Brain pericyte (primary cell): ENCODE data around the gene MAGI1.
A peak's percentile ranks its signal among the peaks of the same experiment; 100 is the strongest.

Experiments
- DNase-seq: peaks from one replicate; pipeline ENCODE4 v3.0.0-alpha.2; 2012; ENCODE audit warnings: low read depth, low spot score

MAGI1 gene

DNA sequence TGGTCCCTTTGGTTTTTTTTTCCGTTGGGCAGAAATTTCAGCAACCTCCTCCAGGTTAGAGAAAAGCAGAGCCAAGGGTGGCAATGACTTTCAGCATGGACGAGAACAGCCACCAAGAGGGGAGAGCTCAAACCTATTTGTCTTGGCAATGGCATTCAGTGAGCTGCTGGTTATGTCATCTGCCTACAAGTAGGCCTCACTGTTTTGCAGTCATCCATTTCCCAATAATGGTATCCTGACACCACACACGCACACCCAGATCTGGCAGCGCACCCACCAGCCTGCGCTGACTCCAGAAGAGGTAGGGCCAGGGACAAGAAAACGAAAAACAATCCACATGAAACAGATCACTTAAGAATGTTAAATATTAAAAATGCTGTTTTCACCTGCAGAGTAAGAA, 92.3 kb downstream of the MAGI1 start:
- no peak for DNase-seq

GRCh38 chr3:65945953-65946352, 92.8 kb downstream of the MAGI1 start:
- no peak for DNase-seq

GRCh38 chr3:65945480-65945879, 93.2 kb downstream of the MAGI1 start:
- no peak for DNase-seq

DNA sequence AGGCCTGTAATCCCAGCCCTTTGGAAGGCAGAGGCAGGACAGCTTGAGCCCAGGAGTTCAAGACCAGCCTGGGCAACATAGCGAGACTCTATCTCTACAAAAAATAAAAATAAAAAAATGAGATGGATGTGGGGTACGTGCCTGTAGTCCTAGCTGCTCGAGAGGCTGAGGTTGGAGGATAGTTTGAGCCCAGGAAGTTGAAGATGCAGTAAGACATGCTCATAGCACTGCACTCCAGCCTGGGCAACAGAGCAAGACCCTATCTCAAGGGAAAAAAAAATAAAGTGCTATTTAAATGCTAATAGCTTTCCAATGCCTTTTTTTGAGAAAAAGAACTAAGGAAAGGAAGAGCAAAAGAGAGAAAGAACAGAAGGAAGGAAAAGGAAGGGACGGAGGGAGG, 94.5 kb downstream of the MAGI1 start:
- no peak for DNase-seq

GRCh38 chr3:65939801-65940246, 98.9 kb downstream of the MAGI1 start:
- DNase-seq: no peak

DNA sequence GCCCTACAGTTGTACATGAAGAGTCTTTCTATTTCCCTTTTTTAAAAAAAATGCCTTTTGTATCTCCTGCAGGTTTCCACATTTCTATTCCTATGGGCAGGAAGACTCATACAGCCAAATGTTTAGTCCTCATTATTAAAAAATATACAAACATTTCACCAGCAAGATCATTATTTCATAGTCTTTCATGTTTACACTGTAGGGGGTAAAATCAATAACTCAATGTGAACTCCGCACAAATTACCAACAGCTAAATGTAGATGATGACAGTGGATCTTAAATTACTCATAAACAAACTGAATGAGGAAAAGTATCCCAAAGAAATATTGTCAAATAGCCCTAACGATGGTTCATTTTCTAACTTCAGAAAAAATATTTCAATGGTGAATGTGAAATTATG, 99.5 kb downstream of the MAGI1 start:
- no peak for DNase-seq

DNA sequence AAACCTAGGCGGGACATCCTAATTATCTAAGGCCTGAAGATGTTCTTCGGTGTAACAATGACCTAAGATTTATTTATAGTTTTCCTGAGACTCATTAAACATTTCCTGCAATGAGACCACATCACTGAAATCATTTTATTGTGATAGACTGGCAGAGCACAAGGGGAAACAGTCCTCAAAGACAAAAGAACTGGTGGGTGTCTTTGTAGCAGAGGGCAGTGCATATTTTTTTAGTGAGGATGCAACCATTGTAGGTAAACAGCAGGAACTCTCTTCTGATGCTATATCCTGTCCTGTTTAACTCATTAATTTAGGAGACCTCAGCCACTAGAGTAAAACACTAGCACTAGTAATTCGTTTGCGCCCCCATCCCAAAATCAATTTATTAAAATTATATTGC, 100.0 kb downstream of the MAGI1 start:
- no peak for DNase-seq

DNA sequence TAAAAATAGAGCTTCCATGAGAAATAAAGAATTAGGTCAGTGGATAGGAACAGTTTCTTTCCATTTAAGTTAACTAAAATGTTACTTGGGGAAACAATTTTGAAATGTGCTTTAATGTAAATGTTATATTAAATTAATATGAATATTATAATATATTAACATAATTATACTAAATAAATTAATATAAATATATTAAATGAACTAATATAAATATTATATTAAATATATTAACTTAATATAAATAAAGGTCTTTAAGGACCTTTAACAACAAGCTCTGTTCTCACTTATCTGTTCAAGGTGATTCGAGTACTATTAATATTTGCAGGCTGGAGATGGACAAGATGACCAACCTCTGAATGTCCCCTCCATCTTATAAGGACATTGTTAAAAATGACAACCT, 100.6 kb downstream of the MAGI1 start:
- DNase-seq: no peak

DNA sequence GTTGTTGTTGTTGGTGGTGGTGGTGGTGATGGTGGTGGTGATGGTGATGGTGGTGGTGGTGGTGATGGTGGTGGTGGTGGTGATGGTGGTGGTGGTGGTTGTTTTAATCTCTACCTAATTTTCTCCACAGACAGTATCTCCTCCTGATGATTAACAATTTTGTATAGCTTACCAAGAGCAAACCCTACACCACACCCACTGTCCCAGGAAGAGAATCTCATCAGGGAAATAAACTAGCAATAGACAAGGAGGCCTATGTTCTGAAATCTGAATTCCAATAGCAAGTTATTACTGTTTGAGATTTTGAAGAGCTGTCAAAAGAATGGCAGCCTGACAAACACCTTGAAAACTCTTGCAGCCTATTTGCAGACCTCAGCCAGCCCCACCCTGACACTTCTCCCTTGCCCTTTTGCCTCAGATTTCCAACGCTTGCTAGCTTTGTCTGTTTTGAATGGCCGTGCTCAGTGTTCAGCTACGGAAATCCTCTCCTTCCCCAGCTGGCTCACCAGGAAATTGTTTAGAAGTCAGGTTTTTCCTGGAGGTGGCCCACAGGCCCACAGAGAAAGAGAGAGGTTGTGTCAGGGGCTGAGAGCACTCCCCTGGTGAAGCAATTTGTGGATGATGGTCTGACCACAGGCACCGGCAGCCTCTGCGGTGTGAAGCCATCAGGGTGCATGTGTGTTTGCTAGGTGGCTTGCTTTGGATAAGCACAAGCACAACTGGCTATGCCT, 101.6 kb downstream of the MAGI1 start:
- DNase-seq: no peak

DNA sequence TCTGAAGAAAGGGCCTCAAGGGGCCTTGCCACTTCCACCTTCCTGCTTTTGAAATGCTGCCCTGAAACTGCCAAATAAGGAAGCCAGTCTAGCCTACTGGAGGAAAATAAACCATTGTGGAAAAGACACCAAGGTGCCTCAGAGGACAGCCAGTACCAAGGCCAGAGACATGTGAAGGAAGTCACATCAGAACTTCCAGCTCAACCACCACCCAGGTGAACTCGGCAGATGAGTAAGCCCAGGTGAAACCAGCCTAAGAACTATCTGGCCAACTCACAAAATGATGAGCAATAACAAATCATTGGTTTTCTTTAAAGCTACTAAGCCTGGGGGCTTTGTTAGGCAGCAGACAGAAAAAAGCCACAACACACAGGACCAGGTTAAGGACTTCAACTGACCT, 103.0 kb downstream of the MAGI1 start:
- no peak for DNase-seq

- no peak for DNase-seq
These were observed 108.1 kb downstream of the MAGI1 start for GRCh38 chr3:65930648-65931047.

DNA sequence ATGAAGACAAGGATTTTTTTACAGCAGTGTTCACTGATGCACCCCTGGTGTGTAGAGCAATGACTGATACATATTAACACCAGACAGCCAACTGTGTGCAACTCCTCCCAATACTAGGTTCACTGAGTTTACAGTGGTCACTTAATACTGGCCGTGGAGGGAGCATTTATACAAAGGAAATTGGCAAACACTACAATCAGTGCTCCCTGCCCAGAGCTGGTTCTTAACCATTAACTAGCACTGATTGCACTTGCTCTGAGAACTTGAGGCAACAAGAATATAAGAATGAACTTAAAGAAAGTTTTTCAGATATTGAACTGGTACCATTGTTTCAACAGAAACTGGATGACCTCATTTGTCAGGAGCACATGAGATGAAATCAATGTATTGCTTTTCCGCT, 110.6 kb downstream of the MAGI1 start:
- DNase-seq: no peak

DNA sequence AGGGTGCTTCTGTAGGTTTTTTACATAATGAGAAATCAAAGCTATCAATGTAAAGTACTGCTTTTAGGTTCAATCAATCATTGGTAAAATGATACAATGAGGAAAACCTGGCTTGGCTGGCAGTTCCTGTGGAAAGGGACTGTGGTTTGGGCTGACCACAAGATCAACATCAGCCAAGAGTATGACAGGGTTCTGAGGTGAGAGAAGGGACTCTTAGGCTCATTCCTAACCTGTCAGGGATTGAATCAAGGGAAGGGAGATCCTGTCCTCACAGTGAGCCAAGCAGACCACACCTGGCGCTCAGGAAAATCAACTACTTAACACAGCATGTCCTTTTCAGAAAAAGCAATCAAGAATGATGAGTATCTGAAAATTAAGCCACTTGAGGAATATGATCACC, 111.1 kb downstream of the MAGI1 start:
- no peak for DNase-seq

DNA sequence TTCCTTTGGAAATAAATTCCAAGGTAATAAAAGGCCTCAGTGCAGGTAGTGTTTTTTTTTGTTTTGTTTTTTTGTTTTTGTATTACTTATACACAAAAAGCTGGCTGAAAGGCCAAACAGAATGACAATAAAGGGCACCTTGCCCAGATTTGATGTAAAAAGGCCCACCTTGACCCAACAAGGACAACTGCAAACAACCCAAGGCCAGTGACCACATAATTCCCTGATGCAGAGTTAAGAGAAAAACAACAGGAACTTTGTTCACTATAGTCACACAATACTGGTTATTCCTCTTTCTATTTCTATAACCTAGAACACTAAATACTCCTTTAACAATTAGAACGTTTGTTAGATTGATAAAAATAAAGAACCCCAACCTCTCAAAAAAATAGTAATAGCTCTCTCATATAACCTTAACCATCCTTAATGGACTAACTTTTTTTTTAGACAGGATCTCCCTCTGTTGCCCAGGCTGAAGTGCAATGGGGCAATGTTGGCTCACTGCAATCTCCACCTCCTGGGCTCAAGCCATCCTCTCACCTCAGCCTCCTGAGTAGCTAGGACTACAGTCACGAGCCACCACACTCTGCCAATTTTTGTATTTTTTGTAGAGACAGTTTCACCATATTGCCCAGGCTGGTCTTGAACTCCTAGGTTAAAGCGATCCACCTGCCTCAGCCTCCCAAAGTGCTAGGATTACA, 113.3 kb downstream of the MAGI1 start:
- DNase-seq: no peak

DNA sequence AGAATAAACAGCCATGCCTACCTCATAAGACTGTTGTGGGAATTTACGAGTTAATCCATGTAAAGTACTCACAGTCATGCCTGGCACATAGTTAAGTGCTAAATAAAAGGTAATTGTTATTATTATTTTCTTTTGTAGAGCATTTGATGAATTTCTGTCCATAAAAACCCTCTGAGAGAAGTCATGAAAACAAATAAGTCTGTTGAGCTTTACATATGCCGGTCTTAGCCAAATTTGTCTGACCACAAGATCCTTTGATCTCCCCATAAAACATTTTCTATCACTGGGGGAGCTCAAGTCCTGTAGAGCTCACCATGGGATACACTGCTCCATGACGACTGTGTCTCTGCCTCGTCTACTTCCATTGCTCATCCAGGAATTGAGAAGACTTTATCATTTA, 114.0 kb downstream of the MAGI1 start:
- DNase-seq: peak; percentile 7

- no peak for DNase-seq
These were observed 116.3 kb downstream of the MAGI1 start for GRCh38 chr3:65922441-65922840.

- no peak for DNase-seq
These were observed 118.9 kb downstream of the MAGI1 start for GRCh38 chr3:65919826-65920225.

DNA sequence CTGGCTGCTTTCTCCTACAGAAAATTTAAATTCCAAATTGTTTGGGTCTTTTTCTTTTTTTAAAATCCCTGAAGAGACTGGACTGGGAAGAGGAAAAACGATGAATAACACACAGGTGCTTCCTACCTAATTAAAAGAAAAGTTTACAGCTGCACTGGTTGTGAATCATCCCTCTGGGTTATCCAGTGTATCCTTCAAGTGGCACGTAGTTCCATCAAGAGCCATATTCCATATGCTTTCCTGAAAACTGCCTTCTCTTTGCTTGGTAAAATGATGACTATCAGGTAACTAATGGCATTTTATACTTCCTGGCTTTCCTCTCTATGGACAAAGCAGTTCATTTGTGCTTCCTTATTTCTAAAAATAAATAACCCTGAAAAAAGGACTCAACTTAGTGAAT, 123.2 kb downstream of the MAGI1 start:
- no peak for DNase-seq

DNA sequence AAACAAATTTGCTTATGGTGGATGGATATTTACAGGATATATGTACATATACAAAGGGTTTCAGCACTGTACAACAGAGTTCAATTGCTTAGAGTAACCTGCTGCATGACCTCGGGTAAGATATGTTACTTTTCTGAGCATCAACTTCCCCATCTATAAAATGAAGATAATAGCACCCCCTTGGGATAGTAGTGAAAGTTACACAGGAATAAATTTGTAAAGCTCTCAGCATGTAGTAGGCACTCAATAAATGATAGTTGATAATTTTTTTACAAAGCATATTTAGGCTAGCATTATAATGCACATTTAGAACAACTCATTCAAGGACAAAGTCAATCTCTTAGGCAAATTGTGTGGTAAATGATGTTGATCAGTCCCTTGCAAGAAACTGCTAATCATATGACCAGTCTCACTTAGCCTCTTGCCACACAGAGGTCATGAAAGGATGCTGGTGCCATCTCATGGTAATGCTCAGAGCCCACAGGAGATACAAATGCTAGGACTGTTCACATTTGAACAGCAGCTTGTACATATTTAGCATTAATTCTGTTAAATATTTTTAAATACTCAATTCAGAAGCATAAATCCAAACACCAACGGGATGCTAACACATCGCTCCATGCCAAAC, 123.9 kb downstream of the MAGI1 start:
- no peak for DNase-seq

GRCh38 chr3:65914032-65914739, 124.5 kb downstream of the MAGI1 start:
- DNase-seq: no peak

DNA sequence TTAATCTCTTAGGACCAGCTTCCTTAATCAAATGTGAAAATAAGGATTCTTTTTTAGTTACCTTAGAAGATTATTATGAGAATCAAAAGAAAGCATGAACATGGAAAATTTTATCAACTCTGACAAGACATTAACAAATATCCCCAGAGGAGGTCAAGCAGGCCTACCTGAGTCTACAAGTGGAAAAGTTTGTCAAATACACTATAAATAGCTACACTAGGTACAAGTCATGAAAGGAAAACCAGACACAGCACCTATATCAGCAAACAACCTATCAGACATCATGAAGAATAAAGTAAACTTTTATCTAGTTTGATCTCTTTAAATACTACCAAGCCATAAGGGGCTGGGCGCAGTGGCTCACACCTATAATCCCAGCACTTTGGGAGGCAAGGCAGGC, 126.1 kb downstream of the MAGI1 start:
- no peak for DNase-seq

- no peak for DNase-seq
These were observed 130.1 kb downstream of the MAGI1 start for GRCh38 chr3:65908588-65908987.
